GM12864 (cell line): Measurements from ENCODE around the gene EED.

ENCODE experiments used
- DNase-seq: peaks from one replicate; pipeline ENCODE4 v3.0.0-alpha.2; 2011; ENCODE audit warnings: low read depth
- H3K4me3 ChIP-seq: 2 replicates; pipeline ENCODE4 v1.5.1; 2011; ENCODE audit warnings: mild to moderate bottlenecking, low read depth, low read length, control low read depth
- TF ChIP-seq, protein P1 (sequence below): IDR thresholded peaks from 2 replicates; pipeline ENCODE4 v1.5.1; 2011; ENCODE audit warnings: low read depth, mild to moderate bottlenecking, moderate library complexity, low read length, control low read depth, inconsistent platforms; ENCODE audit errors: missing control alignments

Gene EED

DNA sequence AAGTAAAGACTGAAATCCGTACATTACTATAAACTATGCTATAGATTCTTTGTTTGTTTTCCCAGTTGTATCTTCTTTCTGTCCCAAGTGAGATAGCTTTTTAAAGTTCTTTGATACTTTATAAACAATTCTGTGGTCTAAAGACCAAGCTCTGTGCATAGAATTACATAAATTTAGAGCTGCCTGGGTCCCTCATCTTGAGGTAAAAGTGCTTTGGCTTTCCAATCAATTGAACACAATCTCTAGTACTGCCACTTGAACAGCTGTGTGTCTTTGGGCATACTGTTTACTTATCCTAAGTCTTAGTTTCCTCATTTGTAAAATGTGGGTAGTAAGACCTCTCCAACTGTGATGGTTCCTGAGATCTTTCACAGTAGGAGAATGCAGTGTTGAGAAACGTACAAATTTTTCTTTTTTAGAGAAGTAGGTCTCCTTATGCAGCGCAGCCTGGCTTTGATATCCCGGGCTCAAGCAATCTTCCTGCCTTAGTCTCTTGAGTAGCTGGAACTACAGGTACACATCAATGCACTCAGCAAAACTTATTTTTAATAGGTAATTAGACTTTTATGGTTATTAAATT lies 2.5 kb upstream of the EED start:
- TF ChIP-seq, protein P1, sequence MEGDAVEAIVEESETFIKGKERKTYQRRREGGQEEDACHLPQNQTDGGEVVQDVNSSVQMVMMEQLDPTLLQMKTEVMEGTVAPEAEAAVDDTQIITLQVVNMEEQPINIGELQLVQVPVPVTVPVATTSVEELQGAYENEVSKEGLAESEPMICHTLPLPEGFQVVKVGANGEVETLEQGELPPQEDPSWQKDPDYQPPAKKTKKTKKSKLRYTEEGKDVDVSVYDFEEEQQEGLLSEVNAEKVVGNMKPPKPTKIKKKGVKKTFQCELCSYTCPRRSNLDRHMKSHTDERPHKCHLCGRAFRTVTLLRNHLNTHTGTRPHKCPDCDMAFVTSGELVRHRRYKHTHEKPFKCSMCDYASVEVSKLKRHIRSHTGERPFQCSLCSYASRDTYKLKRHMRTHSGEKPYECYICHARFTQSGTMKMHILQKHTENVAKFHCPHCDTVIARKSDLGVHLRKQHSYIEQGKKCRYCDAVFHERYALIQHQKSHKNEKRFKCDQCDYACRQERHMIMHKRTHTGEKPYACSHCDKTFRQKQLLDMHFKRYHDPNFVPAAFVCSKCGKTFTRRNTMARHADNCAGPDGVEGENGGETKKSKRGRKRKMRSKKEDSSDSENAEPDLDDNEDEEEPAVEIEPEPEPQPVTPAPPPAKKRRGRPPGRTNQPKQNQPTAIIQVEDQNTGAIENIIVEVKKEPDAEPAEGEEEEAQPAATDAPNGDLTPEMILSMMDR = no peak
- no peak overlapping the region for H3K4me3 ChIP-seq
- DNase-seq = no peak

DNA sequence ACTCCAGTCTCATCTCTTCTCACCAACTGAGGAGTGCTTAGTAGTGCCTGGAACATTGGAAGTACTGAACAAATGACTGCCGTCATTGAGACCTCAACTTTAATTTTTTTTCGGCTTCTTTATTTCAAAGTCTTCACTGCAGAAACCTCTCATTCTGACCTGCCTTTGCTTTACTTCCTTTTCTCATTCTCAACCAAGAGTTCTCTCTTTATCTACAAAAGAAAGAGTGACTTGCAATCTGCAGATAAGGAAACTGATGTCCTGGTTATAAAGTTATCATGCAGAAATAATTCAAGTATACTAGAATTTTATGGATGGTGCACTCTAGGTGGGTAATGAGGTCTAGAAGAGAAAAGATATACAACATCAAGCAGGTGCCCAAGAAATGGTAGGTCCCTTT lies 1.2 kb upstream of the EED start:
- H3K4me3 ChIP-seq = no peak overlapping the region; the same call in 1 of the 2 replicates
- DNase-seq = no peak
- TF ChIP-seq, protein P1 = no peak

DNA sequence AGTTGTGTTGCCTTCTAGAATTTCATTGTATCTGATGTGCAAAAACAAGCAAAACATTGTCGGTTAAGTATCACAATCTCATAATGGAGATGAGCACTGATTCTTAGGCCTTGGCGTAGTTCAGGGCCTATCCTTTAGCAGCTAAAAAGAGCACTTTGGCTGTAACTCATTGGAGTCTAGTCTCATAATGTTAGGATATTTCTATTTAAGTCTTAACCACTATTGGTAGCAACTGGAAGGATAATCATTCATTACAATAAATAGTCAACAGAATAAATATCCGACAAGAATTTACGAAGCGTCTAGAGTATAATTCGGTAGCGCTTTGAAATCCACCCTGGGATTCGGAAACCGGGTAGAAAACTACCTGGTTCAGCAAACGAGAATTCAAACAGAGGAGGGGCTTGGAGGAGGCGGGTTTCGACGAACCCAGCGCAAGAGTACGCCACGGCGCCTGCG lies 461 bp upstream of the EED start:
- TF ChIP-seq, protein P1 = no peak
- H3K4me3 ChIP-seq = peak overlapping the region; percentile 80
- DNase-seq = peak; percentile 83

DNA sequence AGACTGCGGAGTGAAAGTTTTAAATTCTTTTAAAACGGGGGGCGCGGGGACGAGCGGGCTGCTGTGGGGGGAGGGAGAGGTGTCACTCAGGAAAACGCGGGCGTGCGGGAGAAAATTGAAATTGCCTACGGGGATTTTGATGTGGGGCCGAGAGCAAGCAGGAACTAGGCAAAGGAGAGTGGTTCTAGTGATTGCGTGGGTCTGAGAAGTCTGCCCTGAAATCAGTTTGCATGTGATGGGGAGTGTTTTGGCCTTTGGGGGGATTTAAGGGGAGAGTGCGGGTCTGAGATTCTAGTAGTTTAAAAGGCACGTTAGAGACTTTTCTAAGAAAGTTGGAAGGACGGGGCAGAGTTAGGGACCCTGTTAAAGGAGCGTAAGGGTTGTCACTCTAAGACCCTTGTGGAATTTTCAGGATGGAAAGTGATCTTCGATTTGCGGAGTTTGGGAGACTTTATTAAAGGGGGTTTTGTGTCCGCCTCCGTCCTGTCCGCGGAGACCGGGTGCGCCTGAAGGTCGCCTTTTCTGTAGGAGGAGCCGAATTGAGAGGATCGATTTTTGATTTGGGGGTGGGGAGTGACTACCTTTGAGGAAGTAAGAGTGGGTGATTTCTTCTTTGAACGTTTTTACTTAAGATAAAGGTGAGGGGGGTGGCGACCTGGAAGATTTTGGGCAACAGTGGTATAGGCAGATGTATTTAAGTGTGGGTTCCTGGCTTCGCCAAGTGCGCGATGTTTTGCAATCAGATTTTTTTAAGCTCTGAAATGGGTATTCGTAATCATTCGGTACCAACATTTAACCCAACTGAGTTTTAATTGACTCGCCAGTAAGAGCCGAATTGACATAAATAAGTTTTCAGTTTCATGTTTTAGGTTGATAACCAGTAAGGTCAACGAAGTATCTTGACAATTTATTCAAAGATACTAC lies 1.1 kb downstream of the EED start:
- TF ChIP-seq, protein P1 = no peak
- DNase-seq = no peak
- peak overlapping the region; percentile 80 for H3K4me3 ChIP-seq

DNA sequence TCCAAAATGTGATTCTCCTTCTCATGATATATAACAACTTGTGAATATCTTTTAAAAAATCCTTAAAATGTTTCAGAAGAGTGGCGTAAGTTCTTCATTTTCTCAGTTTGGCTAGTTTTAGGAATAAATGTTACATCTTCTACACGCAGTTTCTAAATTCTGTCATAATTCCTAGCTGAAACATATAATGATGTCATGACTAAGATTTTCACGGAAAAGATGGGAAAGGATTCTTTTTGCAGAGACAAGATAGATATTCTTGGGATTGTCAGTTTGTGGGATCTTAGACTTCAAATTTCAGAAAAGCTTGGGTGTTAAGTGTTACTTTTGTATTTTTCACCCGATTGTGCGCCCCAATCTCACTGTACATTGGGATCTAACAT lies 1.7 kb downstream of the EED start:
- TF ChIP-seq, protein P1 = no peak
- no peak for DNase-seq

DNA sequence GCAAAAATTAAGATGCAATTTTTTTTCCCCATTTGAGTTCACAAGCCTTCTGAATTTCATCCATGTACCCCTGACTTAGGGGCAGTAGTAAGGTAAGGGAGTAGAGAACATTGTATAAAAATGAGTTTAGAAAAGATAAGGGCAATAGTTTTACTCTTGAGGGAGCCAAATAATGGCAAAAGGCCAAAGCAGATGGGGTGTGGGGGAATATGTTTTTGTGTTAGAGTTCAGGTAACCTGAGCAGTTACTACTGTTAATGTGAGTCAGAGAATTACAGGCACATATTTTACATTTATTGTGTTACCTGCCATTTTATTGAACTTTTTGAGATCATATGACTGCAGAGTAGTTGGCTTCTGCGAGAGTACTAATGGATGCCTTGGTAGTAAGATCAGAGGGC lies 3.1 kb downstream of the EED start:
- peak overlapping the region; percentile 80; the same call in 1 of the 2 replicates for H3K4me3 ChIP-seq
- no peak for DNase-seq

More for the DNA sequence above, 1.7 kb downstream of the EED start:
- peak overlapping the region; percentile 80 for H3K4me3 ChIP-seq

More for the DNA sequence above, 3.1 kb downstream of the EED start:
- TF ChIP-seq, protein P1 = no peak
